Stimulated activated CD4-positive, alpha-beta T cell treated with anti-CD3 and anti-CD28 coated beads, Interleukin-1b, Interleukin-23, amount 100 ng/mL, for 48 hours (primary cell): Measurements from ENCODE around the gene PRKAB1.
"Not testable (repeated sequence)": the region's sequence is repeated elsewhere in the genome, so short reads cannot be mapped to it uniquely, and the experiment has no call there.

Experiments
- DNase-seq: peaks from one replicate; pipeline ENCODE4 v3.0.0-alpha.2; 2020

PRKAB1 gene

GRCh38 chr12:119667577-119668323 is at the start of gene PRKAB1:
Gene PRKAB1, plus strand, starts transcription at chr12:119668133. Its CDS starts 112 bp downstream, at chr12:119668245.
- peak; percentile 97 for DNase-seq

GRCh38 chr12:119618328-119618896 is 49.5 kb upstream of the PRKAB1 start:
- DNase-seq = not testable (repeated sequence)

GRCh38 chr12:119620490-119620889 is 47.4 kb upstream of the PRKAB1 start:
- no peak for DNase-seq

- no peak for DNase-seq
These were observed 46.1 kb upstream of the PRKAB1 start for GRCh38 chr12:119621878-119622277.

GRCh38 chr12:119624966-119625365 is 43.0 kb upstream of the PRKAB1 start:
- no peak for DNase-seq

- DNase-seq = no peak
These were observed 40.8 kb upstream of the PRKAB1 start for GRCh38 chr12:119627019-119627643.

- no peak for DNase-seq
These were observed 40.2 kb upstream of the PRKAB1 start for GRCh38 chr12:119627686-119628085.

GRCh38 chr12:119630223-119630780 is 37.6 kb upstream of the PRKAB1 start:
- DNase-seq = no peak

GRCh38 chr12:119630962-119631550 is 36.9 kb upstream of the PRKAB1 start:
- no peak for DNase-seq

- no peak for DNase-seq
These were observed 35.8 kb upstream of the PRKAB1 start for GRCh38 chr12:119631930-119632678.

GRCh38 chr12:119634743-119635142 is 33.2 kb upstream of the PRKAB1 start:
- no peak for DNase-seq

GRCh38 chr12:119642986-119643385 is 24.9 kb upstream of the PRKAB1 start:
- DNase-seq = no peak

GRCh38 chr12:119644930-119645329 is 23.0 kb upstream of the PRKAB1 start:
- DNase-seq = no peak

- DNase-seq = no peak
These were observed 22.3 kb upstream of the PRKAB1 start for GRCh38 chr12:119645535-119646059.

- no peak for DNase-seq
These were observed 18.6 kb upstream of the PRKAB1 start for GRCh38 chr12:119649202-119649808.

- no peak for DNase-seq
These were observed 15.3 kb upstream of the PRKAB1 start for GRCh38 chr12:119652665-119653064.

- DNase-seq = not testable (repeated sequence)
These were observed 10.9 kb upstream of the PRKAB1 start for GRCh38 chr12:119657001-119657400.

GRCh38 chr12:119658166-119658565 is 9.8 kb upstream of the PRKAB1 start:
- not testable (repeated sequence) for DNase-seq

- DNase-seq = no peak
These were observed 8.5 kb upstream of the PRKAB1 start for GRCh38 chr12:119659289-119659897.

GRCh38 chr12:119660076-119660475 is 7.9 kb upstream of the PRKAB1 start:
- DNase-seq = no peak

GRCh38 chr12:119661882-119662281 is 6.1 kb upstream of the PRKAB1 start:
- no peak for DNase-seq
